GM12801 (cell line): ENCODE measurements around the gene MAPK11.

Experiments
- TF ChIP-seq, protein P1 (sequence below): IDR thresholded peaks from one replicate; pipeline ENCODE4 v1.5.1; 2011; ENCODE audit warnings: control low read depth; ENCODE audit not compliant: insufficient read length; ENCODE audit errors: extremely low read depth

The MAPK11 gene

GRCh38 chr22:50248196-50249081 lies 21.7 kb downstream of the MAPK11 start:
- TF ChIP-seq, protein P1, sequence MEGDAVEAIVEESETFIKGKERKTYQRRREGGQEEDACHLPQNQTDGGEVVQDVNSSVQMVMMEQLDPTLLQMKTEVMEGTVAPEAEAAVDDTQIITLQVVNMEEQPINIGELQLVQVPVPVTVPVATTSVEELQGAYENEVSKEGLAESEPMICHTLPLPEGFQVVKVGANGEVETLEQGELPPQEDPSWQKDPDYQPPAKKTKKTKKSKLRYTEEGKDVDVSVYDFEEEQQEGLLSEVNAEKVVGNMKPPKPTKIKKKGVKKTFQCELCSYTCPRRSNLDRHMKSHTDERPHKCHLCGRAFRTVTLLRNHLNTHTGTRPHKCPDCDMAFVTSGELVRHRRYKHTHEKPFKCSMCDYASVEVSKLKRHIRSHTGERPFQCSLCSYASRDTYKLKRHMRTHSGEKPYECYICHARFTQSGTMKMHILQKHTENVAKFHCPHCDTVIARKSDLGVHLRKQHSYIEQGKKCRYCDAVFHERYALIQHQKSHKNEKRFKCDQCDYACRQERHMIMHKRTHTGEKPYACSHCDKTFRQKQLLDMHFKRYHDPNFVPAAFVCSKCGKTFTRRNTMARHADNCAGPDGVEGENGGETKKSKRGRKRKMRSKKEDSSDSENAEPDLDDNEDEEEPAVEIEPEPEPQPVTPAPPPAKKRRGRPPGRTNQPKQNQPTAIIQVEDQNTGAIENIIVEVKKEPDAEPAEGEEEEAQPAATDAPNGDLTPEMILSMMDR = no peak

DNA sequence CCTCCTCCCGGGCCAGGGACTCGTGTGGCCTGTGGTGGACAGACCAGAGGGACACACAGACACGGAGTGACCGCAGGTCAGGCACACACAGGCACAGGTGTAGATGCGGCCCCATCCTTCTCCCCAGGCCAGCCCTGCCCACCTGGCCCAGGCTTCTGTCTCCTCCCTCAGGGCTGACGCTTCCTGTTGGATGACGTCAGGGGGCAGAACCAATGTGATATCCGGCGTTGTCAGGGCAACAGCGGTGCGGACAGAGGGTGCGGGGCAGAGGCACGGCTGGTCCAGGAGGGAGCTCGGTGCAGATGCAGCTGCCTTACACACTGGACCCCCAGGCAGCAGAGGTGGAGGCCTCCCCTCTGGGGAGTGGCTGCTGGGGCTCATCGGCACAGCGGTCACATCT lies 22.4 kb downstream of the MAPK11 start:
- TF ChIP-seq, protein P1 = no peak

DNA sequence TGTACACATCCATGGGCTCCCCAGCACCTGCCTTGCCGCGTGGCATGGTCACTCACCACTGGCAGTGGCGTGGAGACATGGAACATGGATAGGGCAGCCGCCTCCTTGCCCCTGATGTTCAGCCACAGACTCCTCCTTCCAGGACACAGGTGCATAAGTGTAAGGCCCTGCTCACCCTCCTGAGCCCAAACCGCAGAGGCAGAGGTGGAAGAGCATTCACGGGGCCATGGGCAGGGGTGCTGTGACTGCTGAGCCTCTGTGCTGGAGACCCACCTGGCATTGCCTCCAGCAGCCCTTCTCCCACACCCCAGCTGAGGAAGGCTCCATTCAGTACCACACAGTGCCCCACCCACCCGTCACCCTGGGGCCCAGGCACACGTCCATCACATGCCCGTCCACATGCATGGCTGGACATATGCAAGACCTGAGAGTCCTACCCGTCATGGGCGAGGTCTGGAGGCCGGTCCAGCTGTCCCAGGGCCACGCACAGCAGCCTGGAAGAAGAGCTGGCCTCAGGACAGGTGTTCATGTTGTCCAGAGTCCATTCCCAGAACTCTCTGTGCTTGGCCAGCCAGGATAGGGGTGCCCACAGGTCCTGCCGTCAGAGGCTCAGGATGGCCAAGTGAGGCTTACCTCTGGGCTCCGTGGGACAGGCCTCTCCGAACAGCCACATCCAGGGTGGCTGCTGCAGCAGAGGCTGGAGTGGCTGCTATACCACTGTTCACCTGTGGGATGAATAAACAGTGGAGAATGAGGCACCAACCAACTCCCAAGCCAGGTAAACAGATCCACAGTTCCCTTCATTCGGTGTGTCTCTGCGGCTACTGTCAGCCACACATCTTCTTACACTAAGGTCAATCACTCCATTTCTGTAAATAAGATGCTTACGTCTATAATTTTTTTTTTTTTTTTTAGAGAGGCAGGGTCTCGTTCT lies 23.7 kb downstream of the MAPK11 start:
- TF ChIP-seq, protein P1 = no peak

DNA sequence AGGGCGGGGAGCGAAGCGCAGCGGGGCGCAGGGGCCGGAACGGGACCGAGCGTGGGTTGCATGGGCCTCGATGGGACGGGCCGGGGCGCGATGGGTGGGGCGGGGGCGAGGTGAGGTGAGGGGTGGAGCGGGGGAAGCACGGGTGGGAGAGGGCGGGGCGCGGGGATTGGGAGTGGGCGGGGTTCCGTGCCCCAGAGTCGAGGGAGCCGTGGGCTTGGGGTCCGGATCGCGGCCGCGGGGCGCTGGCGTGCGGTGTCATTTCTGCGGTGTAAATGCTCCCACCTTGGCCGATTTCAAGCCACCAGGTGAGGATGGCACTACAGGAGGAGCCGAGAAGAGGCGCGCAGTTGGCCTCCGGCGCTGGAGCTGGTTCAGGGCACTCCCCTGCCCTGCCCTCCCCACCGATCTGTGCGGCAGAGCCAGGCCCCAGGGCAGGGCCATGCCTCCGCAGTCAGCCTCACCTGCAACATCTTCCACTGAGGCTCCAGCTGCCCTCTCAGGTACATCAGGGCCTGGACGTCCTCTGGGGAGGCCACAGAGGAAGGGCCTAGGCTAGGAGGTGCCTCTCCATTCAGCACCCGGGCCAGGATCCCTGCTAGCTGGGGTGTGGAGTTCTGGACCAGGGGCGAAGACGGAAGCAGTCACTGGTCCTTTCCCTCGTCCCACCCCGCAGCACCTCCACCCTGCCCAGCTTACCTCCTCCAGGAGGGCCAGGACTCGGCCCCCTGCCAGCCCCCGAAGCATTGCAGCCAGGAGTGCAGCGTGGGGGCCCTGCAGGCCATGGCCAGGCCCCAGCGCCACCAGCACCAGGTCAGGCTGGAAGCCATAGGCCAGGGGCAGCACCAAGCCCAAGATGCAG lies 24.7 kb downstream of the MAPK11 start:
- TF ChIP-seq, protein P1 = no peak

DNA sequence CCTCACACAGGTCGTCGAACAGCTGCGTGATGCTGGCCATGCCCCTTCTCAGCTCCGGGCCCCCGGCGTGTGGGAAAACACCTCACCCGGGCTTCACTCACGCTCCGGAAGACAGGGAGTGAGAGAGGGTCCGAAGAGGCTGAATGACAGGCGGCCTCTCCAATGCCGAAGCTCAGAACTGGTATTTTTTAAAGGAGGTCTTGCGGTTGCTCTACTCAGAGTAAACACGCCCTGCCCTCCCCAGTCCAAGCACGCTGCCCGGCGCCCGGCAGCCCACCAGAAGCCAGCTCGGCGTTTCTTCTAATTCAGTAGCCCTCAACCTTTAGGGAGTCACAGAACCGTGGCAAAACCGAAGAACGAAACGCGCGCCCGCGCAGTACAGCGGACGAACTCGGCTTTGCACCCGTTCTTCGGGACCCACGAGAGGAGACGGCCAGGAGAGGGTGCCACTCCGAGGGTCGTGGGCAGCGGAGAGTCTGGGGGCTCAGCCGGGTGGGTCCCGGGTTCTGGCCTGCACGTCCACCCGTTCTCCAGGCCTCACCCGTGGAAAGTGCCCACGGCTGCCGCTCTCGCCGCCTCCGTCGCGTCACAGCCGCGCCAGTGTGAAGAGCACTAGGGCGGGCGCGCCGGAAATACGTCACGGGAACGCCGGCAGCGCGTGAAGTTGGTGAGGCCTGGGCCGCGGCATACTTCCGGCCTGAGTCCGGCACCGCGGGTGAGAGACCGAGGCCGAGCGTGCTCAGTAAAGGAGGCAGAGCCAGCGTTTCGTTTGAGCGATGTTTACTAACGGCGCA lies 25.6 kb downstream of the MAPK11 start, which contains the start of gene TUBGCP6:
TSS of gene TUBGCP6 (minus strand) at position 604 of the 794 bp plus-strand sequence. CDS start at position 40, 564 bp downstream.
- TF ChIP-seq, protein P1 = no peak

GRCh38 chr22:50243685-50244419 lies 26.3 kb downstream of the MAPK11 start:
- TF ChIP-seq, protein P1 = no peak
